GM21717 (cell line): ENCODE data around the gene ELAVL1.

Experiments used
- ATAC-seq: cut with Tn5 transposase; IDR thresholded peaks from one replicate; pipeline ENCODE4 v1.9.1; 2021; ENCODE audit warnings: mild to moderate bottlenecking, moderate library complexity; ENCODE audit not compliant: unreplicated experiment

Gene ELAVL1

DNA sequence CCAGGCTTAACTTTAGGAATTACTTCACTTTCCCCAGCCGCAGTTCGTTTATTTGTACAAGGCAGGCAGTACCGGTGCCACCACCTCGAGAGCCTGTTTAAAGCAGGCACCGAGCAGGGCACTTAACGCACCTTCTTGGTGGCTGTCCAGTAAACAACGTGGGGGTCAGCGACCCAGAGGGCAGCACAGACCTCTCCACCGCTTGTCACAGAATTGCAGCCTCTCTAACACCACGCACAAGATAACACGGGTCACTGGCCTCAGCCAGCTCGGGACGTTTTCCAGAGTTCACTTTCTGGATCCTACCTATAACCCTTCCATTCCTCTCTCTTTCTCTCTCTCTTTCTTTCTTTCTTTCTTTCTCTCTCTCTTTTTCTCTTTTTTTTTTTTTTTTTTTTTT is 16.8 kb upstream of the ELAVL1 start:
- ATAC-seq: no peak

DNA sequence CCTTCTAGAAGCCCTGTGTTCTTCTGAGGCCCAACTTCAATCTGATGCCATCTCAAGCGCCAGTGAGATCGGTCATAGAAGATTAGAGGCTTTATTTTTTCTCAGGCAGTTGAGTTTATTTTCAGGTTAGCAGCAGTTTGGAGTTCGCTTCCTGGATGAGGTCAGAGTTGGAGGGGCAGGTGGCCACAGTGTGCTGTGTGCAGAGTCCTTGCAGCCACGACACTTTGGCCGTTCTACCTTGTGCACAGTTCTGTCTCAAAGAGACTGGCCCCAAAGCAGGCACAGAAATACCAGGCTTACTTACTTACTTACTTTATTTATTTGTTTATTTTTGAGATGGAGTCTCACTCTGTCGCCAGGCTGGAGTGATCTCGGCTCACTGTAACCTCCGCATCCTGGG is 15.9 kb upstream of the ELAVL1 start:
- no peak for ATAC-seq

DNA sequence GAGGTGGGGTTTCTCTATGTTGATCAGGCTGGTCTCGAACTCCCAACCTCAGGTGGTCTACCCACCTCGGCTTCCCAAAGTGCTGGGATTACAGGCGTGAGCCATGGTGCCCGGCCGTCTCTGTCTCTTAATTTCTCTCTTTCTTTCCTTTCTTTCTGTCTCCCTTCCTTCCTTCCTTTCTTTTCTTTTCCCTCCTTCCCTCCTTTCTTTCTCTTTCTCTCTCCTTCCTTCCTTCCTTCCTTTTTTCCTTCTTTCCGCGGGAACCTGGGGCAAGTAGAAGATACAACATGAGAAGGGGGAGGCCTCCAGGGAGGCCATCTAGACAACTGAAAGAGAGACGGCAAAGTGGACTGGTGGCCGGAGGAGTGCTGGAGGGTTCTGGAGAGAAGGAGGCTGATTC is 15.2 kb upstream of the ELAVL1 start:
- no peak for ATAC-seq

DNA sequence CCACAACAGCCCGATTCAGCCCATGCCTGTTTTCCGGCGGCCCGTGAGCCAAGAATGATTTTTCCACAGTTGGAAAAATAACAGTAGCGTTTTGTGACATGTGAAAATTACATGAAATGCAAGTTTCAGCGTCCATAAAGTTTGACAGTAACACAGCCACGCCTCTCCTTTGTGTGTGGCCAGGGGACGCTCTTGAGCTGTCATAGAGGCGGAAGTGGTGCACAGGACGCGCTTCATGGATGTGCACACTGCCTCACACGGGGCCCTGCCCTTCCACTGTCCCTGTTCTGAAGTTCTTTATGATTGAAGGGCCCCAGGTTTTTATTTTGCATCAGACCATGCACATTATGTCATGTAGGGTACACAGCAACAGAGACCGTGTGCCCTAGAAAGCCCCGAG is 12.4 kb upstream of the ELAVL1 start:
- ATAC-seq: no peak

DNA sequence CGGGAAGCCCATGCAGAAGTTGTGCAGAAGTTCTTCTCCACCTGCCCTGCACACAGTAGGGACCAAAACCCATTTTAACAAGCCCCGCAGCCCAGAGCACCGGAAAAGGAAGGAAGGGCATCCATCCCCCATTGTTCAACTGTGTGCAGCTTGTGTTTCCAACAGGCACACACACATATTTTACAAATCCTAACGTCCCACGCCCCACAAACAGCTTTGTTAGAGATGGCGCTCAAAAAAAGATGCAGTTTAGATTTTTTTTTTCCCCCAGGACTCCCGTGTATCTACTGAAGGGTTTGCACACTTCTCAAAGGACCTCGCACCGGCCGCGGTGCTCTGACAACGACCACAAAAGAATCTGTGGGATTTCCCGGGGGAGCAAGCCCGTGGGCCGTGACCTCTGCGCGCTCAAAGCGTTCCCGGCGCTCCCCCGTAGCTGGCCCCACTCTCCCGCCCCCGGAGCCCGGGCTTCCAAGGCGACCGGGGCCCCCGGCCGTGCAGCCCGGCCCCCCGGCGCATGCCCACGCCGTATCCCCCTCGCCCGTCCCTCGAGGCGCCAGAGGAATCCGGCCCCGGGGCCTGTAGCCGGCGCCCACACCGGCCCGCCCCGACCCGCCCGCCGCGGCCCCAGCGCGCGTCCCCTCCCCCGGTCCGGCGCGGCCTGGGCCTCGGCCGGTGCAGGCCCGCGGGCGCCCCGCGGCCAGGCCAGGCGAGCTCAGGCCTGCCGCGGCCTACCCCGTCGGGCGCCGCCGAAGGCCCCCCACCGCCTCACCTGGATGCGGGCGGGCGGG is 523 bp downstream of the ELAVL1 start:
- peak; percentile 13 for ATAC-seq

DNA sequence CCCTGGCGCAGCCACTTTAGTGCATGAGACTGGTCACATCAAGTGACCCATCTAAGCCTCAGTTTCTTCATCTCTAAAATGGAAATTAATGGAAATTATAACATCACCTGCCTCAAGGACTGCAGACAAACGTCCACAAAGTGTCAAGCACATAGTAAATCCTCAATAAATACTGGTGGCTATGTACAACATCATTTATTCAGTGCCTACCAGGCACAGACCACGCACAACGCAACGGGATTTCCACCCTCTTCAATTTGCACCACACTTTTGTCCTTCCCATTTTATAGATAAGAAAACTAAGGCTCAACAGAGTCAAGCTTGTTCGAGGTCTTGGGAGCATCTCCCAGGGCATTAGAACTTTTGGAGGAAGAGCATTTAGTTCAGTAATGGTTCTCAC is 1.4 kb downstream of the ELAVL1 start:
- ATAC-seq: no peak

DNA sequence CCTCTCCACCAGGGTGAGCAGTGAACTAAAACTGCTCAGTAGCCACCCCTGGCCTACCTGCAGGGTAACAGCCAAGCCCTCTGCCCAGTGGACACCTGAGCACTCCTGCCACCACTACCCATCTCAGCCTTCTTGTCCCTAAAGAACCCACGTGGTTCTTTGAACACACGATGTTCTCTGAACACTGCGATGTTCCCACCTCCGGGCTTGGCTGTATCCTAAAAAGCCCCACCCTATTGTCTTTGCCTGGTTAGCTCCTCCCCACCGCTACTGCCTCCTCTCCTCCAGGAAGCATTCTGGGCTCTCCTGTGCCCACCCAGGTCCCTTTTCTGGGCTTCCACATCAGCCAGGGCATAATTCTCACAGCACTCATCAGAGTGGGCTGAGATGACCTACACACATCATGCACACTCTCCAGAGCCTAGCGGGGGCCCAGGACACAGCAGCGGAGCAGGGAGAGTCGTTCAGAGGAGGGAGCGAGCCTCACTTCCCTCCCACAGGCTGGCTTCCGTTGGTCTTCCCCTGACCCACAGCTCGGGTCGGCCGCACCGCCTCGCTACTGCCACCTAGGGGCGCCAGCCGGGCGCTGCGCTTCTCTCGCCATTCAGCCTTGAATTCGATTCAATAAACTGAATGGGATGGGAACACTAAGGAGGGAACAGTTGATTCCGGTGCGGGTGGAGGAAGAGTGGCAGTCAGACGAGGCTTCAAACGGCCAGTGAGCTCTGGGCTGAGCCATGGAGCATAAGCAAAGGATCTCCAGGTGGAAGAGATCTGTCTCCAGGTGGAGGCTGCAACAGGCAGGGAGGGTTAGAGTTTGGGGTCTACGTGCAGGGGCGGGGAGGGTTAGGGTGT is 3.2 kb downstream of the ELAVL1 start:
- no peak for ATAC-seq

DNA sequence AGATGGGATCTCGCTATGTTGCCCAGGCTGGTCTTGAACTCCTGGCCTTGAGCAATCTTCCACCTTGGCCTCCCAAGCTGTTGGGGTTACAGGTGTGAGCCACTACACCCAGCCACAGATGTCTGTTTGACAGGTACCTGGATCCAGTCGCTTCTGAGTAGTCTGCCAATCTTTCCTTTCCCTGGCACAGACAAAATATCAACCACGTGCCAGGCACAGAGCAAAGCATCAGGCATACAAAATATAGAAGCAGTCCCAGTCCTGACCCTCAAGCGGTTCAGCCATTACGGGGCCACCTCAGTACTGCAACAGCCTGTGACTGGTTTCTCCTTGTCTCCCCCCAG is 3.8 kb downstream of the ELAVL1 start:
- no peak for ATAC-seq

DNA sequence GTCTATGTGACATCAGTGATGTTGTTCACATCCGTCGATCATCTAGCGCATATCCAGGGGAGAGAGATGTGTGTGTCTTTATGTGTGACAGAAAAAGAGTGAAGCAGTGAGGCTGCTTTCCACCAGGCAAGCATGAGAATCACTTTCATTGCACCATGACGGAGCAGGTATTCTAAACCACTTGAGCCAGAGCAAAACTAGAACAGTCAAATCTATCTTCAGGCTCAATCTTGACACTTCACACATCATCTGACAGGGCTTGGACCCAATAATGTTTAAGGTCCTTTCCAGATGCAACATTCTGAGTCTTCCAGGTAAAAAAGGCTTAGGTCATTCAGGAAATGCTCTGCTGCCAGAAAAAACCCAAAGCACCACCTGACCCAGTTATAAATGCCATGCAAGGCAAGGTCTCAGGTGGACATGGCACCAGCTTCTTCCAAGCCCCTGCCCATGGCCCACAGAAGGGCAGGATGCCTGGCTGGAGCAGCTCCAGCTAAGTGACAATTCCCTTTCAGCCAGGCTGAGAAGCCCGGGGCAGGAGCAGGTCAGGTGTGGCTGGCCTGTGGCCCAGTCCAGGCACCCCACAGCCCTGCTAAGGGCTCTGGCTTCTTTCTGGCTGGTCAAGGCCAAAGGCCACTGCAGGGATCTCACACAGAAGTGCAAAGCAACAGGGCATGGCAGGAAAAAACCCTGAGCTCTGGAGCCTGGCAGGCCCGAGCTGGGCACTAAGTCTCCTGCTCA is 5.0 kb downstream of the ELAVL1 start:
- no peak for ATAC-seq

DNA sequence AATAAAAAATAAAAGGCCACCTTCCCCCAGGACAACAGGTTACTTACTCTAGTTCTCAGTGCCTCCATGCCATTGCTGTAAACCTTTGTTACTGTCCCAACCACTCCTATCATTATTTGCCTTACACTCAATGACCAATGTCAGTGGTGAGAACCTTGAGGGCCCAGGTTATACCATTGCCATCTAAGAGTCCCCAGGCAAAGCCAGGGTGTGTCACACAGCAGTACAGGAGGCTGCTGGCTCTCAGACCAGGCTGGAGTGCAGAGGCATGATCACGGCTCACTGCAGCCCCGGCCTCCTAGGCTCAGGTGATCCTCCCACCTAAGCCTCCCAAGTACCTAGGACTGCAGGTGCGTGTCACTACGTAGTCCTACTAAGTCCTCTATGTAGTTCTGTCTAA is 6.1 kb downstream of the ELAVL1 start:
- no peak for ATAC-seq

DNA sequence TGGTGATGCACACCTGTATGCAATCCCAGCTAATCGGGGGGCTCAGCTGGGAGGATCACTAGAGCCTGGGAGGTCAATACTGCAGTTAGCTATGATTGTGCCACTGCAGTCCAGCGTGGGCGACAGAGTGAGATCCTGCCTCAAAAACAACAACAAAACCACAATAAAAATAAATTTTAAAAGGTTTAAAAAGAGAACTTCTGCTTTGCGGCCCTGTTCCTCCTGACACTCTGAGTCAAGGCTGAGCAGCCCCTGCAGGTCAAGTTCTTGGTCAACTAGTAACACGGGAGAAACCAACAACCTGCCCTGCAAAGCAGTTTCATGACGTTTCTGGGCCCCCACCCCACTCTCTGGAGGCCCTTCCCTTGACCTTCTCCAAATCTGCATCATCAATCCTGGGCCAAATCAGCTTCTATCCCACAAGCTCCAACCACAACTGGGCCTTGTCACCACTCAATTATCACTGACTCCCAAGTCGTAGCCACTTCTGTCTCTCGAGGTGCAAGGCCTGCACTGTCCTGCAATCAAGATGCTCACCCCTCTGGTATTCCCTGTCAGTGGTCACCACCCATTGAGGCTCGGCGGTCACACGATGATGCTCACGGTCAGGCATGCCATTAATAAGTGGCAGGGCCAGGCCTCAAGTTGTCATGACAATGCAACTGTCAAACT is 7.5 kb downstream of the ELAVL1 start:
- ATAC-seq: no peak

DNA sequence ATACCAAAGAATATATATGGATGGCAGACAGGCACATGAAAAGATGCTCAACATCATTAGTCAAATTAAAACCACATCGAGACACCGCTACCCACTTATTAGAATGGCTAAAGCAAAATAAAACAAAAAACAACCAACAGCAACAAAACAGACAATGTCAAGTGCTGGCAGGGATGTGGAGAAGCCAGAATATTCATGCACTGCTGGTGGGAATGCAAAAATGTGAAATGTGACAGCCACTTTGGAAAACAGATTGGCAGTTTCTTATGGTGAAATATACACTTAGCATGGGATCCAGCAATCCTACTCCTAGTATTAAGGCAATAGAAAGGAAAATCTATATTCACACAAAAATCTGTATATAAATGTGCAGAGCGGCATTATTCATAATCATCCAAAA is 8.6 kb downstream of the ELAVL1 start:
- ATAC-seq: no peak

DNA sequence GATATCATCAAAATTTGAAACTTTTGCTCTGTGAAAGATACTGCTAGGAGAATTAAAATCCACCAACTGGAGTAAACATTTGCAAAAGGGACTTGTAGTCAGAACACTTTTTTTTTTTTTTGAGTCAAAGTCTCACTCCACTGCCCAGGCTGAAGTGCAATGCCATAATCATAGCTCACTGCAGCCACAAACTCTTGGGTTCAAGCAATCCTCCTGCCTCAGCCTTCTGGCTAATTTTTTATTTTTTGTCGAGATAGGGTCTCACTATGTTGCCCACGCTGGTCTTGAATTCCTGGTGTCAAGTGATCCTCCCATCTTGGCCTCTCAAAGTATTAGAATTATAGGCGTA is 9.7 kb downstream of the ELAVL1 start:
- no peak for ATAC-seq

DNA sequence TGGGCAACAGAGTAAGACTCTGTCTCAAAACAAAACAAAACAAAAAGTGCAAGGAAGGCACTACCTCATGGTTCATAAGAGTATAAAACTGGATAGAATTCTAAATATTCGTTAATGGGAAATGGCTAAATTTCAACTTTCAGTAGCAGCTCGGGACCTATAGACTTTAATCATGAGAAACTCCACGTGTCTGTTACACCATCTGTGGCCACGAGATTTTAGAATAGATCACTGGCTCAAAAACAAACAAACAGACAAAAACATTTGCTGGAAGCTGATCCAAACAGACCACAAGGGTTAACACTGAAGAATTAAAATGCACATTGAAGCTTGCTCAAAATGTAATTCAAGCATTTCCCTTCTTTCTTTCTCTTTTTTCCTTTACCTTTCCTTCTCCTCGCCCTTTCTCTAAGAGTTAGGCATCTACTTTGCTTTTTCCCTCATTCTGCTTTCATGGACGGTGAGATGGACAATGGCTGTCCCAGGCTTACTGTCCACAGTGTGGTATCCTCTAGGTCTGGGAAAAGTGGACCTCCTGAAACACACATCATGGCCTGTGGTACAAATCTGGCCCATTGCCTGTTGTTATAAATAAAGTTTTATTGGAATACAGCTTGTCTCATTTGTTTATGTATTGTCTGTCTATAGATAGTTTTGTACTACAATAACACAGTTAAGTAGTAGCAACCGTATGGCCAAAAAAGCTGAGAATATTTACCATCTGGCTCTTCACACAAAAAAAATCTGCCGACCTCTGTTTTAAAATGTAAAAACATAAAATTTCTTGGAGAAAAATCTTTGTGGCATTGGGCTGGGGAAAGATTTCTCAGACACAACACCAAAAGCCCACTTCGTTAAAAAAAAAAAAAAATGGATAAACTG is 10.3 kb downstream of the ELAVL1 start:
- no peak for ATAC-seq

DNA sequence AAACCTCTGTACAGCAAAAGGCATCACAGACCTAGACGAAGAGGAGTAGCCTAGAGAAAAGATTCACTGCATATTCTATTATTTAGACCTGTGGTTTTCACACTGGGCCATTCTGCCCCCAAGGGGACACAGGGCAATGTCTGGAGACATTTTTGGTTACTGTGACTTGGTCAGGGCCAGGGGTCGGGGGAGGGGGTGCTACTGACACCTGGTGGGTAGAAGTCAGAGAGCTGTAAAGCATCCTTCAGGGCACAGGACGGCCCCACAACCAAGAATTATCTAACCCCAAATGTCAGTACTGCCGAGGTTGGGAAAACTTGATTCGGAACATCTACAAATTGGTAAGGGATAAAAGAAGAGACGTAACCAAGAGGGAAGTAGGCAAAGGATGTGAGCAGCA is 11.3 kb downstream of the ELAVL1 start:
- no peak for ATAC-seq

DNA sequence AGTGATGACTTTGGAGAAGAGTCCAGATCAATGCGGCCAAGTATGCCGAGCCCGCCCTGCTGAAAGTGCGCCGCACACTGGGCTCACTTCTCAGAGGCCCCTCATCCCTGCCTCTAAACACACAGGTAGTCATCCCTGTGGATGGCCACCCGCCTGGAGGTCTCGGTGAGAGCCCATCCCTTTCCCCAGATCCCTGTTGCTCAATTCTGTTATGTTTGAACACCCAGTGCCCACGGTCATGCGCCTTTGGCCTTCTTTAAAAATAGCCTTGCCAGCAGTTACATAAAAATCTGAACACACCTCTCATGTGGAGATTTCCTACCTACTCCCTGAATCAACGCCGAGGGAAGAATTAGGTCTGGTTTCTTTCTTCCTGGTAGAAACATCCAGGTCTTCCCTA is 11.9 kb downstream of the ELAVL1 start:
- ATAC-seq: no peak

DNA sequence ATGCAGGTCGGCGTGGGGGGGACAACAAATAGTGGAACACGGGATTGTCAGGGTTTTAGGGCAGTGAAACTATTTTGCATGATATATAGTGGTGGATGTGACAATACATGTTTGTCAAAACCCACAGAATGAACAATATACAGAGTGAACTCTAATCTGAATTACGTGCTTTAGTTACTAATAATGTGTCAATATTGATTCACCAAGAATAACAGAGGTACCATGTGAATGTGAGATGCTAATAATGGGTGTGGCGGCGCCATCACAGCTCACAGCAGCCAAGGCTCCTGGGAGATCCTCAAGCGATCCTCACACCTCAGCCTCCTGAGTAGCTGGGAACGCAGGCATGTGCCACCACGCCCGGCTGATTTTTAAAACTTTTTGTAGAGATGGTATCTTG is 12.9 kb downstream of the ELAVL1 start:
- ATAC-seq: no peak

DNA sequence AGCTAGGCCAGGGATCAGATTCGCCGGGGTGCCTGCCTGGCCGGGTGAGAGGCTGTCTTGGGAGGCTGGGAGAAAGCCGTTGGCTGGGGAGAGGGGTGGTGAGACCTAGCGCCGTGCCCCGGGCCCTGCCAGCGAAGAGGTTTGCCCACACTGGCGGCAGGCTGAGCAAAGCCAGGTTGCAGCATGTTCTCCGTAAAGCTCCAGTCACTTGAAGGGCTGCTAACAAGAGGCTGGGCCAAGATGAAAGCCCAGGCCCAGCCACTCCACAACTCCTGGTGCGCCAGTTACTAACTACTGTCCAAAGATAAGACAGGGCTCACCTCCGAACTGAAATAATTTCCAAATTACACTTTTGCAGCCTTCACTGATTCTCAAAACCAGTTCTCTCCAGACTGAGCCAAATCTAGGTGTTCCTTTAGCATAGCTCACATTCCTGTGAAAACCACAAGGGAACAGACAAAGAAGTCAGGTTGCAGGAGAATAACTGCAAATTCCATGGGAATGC is 16.3 kb downstream of the ELAVL1 start:
- ATAC-seq: no peak

DNA sequence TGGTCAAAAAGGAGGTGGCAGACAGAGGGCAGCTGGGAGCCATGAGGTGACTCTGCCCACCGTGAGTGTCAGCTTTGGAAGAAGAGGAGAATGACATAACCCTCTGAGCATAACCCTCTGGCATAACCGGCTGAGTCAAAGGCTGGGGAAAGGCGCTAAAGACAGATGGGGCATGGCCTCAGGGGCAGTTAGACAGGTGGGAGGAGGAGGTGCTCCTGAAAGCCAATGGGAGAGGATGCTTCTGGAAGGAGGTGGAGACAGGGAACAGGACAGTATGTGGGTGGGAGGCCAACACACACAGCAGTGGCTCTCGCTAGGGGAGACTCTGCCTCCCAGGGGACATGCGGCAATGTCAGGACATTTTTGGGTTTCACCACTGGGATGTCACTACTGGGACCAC is 17.1 kb downstream of the ELAVL1 start:
- ATAC-seq: no peak

DNA sequence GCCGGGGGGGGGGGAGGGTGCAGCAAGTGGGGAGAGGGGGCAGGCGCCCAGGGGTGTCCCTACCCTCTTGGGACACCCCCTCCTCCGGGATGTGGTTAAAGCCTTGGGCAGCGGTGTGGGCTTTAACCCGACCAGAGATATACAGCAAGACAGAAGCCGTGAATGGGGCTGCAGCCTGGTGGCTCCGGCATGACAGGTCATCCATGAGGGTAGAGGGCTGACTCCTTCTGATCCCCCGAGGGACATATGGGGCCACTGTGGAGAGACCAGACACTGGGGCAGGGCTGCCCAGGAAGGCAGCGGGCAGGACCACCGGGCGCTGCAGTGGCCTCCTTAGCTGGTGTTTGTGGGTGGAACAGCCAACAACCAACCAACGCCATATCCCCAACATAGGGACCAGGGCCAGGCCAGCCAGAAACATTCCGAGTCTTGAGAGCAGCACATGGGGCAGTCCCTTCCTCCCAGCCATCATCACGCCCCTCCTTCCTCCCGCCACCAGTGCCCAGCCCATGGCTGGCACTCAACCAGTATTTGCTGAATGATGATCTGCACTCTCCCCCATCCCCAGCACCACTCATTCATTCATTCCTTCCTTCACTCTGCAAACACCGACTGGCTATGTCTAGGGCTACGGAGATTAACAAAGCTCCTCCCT is 18.2 kb downstream of the ELAVL1 start:
- ATAC-seq: no peak
